NCI-H2029 treated with DMSO at 0.1 percent for 48 hours (cell line): ENCODE data around the gene SRPK3.
"Not testable (repeated sequence)": the region's sequence is repeated elsewhere in the genome, so short reads cannot be mapped to it uniquely, and the experiment has no call there.

ENCODE experiments used
- DNase-seq: peaks from one replicate; lab custom pipeline; 2025; lab: John Stamatoyannopoulos, UW

SRPK3 gene

GRCh38 chrX:153807976-153808375 is 27.1 kb downstream of the SRPK3 start:
- no peak for DNase-seq

- DNase-seq, result no peak
These were observed 31.4 kb downstream of the SRPK3 start for GRCh38 chrX:153812220-153812619.

DNA sequence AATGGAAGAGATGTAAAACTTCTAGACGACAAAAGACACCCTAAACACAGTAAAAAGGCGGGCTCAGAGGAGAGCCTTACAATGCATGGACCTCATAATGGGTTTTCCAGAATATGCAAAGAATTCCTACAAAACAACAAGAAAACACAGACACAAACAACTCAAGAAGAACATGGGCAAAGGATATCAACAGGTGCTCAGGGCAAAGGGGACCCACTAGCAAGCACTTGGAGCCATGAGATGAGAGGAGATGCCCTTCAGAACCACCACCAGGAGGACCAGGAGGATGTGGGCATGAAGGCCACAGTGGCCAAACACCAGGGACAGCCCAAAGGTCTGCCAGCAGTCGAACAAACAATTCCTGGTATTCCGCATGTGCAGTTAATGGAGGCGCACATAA is 32.3 kb downstream of the SRPK3 start:
- no peak for DNase-seq

DNA sequence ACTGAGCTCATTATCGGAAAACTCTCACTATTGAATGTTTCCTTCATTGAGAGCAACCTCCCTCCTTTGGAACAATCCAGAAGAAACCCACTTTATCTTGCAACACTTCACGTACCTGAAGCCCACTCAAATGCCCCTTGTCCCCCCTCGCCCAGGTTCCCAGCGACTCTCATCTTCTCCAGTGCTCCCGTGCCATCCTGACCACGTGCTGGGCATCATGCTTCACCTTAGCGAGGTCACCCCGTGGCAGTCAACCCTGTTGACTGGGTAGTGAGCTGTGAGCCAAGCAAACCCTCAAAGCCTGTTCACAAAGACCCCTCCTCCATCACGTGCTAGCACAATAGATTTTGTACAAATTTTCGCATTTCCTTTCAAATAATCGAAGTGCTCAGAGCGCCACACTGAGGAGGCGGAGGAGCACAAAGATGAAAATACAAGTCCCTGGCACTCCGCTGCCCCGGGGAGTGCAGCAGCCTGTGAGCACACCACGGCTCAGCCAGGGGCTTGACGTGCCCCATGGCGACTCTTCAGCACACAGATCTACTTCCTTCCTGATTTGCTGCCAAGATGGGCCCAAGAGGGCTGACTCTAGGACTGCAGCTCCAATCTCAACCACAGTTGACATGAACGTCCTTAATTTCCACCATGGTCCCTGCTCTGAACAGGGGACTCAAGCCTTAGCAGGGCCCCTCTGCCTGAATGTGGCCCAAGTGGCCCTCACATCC is 33.9 kb downstream of the SRPK3 start:
- no peak for DNase-seq

DNA sequence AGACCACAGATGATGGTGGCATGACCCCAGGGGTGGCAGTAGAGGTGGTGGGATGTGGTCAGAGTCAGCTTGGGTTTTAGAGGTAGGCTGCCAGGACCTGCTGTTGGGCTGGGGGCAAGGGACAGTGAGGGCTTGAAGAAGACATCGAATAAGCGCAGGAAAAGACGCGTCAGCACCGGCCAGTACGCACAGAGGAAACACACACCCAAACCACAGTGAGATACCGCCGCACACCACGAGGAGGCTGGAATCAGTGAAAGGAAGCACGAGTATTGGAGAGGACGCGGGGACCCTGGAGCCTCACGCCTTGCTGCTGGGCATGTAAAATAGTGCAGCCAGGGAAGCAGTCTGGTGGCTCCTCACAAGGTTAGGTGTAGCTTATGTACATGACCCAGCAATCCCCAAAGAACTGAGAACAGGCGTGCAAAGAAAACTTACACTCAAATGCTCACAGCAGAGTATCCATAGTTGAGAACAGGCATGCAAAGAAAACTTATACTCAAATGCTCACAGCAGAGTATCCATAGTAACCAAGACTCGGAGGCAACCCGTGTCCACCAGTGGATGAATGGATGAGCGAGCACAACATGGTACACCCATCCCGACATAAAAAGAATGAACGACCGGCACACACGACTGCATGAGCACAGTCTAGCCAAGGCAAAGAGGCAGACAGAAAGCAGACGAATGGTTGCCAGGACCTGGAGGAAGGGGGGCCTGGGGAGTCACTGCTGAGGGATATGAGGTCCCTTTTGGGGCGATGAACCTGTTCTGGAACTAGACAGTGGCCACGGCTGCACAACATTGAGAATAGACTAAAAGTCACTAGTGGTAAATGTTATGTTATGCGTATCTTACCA is 36.2 kb downstream of the SRPK3 start:
- DNase-seq, result no peak

DNA sequence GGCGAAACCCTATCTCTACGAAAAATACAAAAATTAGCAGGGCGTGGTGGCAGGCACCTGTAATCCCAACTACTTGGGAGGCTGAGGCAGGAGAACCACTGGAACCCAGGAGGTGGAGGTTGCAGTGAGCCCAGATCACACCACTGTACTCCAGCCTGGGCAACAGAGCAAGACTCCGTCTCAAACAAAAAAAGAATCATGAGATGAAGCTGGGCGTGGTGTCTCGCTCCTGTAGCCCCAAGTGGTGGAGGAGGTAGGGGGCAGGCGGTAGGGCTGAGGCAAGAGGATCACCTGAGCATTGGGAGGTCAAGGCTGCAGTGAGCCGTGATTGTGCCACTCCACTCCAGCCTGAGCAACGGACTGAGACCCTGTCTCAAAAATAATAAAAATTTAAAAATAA is 37.2 kb downstream of the SRPK3 start:
- not testable (repeated sequence) for DNase-seq

GRCh38 chrX:153818571-153819383 is 37.9 kb downstream of the SRPK3 start:
- no peak for DNase-seq

- no peak for DNase-seq
These were observed 38.7 kb downstream of the SRPK3 start for GRCh38 chrX:153819384-153820040.

GRCh38 chrX:153820601-153821000 is 39.8 kb downstream of the SRPK3 start:
- DNase-seq, result no peak

DNA sequence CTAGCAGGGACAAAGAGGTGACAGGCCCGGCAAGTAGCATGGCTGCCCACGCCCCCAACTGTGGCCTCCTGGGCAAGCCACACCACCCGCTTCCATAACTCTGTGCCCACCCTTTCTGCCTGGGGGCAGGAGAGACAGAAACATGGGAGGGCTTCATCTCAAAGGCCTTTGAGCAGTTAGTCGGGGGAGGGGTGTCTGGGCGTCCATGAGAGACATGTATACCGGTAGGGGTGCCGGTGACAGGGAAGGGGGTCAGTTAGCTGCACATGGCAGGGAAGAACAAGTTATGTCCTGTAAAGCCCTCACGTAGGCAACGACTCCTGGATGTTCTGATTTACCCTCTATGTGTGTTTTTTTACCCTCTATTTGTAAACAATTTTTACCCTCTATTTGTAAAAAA is 40.2 kb downstream of the SRPK3 start:
- DNase-seq, result no peak

DNA sequence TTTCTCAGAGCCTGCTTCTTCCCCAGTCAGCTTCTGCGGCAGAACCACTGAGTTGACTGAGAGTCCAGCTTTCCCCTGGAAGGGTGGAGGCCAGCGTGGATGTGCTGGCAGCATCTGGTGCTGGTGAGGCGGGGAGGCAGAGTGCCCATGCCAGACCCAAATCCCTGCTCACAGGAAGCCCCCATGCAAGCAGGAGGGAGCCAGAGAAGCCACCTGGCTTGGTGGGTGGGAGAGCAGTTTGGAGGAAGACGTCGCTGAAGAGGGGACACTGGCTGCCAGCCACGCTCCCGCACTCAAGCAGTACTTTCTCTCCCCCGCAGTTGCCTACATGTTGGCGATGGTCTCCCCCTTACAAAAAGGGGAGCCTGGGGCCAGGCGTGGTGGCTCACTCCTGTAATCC is 43.5 kb downstream of the SRPK3 start:
- DNase-seq, result no peak

DNA sequence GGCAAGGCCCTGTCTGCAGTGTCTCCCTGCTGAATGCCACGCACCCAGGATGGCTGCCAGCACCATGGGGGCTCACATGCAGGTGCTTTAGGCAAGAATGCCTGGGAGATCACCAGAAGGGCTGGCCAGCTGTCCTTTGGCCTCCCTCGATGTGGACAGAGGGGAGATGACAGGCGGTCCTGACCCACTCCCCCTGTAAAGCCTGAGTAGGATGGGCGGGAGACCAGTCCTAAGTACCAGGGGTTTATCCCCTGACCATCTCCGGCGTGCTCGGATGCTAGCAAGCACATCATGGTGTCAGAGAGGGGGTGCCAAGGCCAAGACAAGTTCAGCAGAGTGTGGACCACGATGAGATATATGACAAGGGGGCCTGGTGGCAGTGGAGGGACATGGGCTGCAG is 44.2 kb downstream of the SRPK3 start:
- no peak for DNase-seq

DNA sequence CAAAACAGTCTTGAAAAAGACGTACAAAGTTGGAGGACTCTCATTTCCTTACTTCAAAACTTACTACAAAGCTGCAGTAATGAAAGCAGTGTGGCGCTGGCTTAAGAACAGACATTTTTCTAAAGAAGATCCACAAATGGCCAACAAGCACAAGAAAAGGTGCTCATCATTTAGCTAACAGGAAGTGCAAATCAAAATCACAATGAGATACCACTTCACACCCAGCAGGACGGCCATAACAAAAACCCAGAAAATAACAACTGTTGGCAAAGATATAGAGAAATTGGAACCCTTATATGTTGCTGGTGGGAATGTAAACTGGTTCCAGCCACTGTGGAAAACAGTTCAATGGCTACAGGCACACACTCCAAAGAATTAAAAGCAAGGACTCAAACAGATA is 46.2 kb downstream of the SRPK3 start:
- DNase-seq, result no peak

GRCh38 chrX:153827903-153828302 is 47.1 kb downstream of the SRPK3 start:
- no peak for DNase-seq

DNA sequence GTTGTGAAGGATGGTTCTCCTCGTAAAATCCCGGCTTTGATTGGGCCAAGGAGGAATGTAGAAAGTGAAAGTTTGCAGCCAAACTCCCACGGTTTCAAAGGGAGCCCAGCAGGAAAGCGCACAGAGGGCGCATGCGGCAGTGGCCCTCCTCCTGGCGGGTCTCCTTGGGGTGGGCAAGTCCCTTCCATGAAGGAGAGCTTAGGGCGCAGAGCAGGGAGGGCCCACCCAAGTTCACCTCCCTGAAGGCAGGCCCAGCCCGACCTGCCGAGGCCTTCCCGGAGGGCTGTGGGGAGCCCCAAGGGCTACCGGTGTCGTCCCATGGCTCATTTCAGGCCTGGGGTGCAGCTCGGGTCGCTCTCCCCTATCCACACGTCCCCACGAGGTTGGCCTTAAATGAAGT is 47.5 kb downstream of the SRPK3 start:
- no peak for DNase-seq

DNA sequence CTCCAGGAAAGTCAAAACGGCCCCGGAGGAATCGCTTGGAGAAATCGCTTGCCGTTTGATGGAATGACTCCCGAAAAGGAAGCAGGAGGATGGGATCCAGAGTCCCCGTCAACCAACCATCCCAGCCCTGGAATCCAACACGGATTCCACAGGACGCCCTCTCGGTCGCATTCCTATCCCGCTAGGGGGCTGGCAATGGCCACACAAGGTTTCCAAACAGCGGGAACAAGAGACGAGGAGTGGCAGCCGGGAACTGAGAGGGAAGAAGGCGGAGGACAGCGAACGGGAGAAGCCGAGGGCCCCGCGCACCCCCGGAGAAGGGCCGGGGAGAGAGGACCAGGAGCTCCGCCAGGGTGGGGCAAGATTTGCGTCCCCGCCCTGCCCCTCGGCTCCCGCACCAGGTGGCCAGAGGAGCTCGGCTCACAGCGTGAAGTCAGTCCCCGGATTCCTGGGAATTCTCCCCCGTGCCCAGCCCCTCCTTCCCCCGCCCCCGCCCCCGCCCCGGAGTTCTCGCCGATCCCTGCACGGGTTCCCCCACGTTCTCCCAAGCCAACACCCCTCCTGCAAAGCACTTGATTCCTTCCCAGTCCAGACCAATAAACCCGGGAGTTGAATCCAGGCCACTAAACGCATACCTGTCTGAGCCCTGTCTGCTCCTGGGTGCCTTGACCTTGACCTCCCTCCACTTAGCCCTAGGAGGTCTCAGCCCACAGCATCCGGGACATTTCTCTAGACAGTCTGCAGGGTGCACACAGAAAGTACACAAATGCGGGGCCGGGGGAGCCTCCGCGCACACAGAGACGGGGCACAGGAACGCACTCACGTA is 48.1 kb downstream of the SRPK3 start:
- no peak for DNase-seq

DNA sequence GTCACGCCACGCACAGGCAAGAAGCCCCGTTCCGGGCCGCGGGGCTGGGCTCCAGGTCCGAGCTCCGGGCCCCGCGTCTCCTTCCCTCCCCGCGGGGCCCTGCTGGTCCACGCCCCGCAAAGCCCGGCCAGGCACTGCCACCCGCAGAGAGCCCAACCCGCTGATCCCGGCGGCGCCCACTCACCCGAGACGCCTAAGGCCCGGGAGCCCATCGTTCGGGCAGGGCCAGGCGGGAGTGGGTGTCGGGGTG is 48.6 kb downstream of the SRPK3 start:
- no peak for DNase-seq

- DNase-seq, result no peak
These were observed 49.2 kb downstream of the SRPK3 start, which contains the start of gene PDZD4 for GRCh38 chrX:153829799-153830639. Gene PDZD4, minus strand, starts transcription at chrX:153830544. Its CDS starts 246 bp downstream, at chrX:153830298.

DNA sequence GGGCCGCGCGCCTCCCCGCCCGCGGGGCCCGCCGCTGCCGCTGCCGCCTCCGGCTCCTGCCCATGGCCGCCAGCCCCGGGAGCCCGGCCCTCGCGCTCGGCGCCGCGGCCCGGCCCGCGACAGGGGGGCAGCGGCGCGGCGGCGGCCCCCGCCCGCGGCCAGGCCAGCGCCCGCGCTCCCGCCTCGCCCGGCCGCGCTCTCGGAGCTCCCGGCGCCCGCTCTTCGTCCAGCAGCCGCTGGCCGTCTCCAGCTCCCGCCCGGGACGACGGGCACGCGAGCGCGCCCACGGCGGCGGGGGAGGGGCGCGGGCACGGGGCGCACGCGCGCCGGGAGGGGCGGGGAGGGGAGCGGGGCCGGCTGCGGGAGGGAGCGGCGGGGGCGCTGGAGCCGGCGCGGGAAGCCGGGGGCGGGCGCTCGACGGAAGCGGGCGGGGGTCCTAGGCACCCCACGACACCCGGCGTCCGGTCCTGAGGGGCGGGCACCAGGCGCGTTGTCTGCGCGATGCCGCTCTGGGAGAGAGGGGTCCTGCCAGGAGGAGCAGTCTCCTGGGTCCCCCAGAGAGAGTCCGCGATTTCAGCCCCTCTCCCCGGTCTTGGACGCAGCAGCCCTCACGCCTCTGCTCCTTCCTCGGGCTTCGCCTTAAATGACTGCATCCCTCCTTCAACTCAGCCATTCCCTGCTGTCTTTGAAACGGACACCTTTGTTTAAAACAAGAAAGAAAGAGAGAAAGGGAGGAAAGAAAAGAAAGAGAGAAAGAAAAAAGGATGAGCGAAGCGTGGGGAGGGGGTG is 50.0 kb downstream of the SRPK3 start:
- no peak for DNase-seq
